Adipocyte (in vitro differentiated cells): ENCODE measurements around the gene IPO4.
"Not testable (repeated sequence)": the region's sequence is repeated elsewhere in the genome, so short reads cannot be mapped to it uniquely, and the experiment has no call there.

Experiments used
- DNase-seq: peaks from one replicate; pipeline ENCODE4 v3.0.0-alpha.2; 2015; ENCODE audit warnings: low read depth
- H3K27me3 ChIP-seq: replicated peaks from 2 replicates; pipeline ENCODE4 v1.7.0; 2013; ENCODE audit warnings: mild to moderate bottlenecking, low read length, moderate library complexity; ENCODE audit not compliant: control insufficient read depth, insufficient read depth
- H3K36me3 ChIP-seq: 2 replicates; pipeline ENCODE4 v1.7.0; 2013; ENCODE audit warnings: low read length, mild to moderate bottlenecking, moderate library complexity; ENCODE audit not compliant: control insufficient read depth, insufficient read depth, severe bottlenecking
- H3K4me1 ChIP-seq: 2 replicates; pipeline ENCODE4 v1.7.0; 2013; ENCODE audit warnings: mild to moderate bottlenecking, low read length, moderate library complexity; ENCODE audit not compliant: control insufficient read depth, insufficient read depth
- H3K4me3 ChIP-seq: 2 replicates; pipeline ENCODE4 v1.7.0; 2013; ENCODE audit warnings: mild to moderate bottlenecking, low read length, moderate library complexity
- H3K9ac ChIP-seq: 2 replicates; pipeline ENCODE4 v1.7.0; 2013; ENCODE audit warnings: mild to moderate bottlenecking, low read length, moderate library complexity
- H3K9me3 ChIP-seq: 2 replicates; pipeline ENCODE4 v1.7.0; 2013; ENCODE audit warnings: mild to moderate bottlenecking, low read length, moderate library complexity; ENCODE audit not compliant: control insufficient read depth

The IPO4 gene

GRCh38 chr14:24231263-24232120 lies 42.9 kb upstream of the IPO4 start:
- H3K27me3 ChIP-seq, result no peaks in the 10 kb centered on the region
- H3K4me3 ChIP-seq, result peak overlapping the region; percentile 92
- H3K36me3 ChIP-seq, result peaks cover 31% of the 10 kb centered on the region
- peak overlapping the region; percentile 94 for H3K9ac ChIP-seq
- peak; percentile 21 for DNase-seq
- H3K4me1 ChIP-seq, result peaks cover 23% of the 10 kb centered on the region
- H3K9me3 ChIP-seq, result no peaks in the 10 kb centered on the region

DNA sequence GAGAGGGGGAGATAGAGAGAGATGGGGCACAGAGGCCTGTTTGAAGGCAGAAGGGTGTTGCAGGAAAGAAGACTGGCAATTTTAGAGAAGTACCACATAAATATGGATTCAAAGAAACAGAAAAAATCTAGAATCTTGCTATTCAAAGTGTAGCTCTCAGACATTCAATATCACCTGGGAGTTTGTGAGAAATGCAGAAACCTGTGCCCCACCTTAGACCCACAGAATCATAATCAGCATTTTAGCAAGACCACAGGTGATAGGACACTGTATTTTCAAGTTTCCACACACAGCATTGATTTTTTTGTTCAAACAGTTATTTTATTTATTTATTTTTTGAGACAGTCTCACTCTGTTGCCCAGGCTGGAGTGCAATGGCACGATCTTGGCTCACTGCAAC lies 40.3 kb upstream of the IPO4 start:
- Histone ChIP-seq H3K9ac (no peak overlapping the region), H3K4me1 (peaks cover 16% of the 10 kb centered on the region), H3K27me3 (no peaks in the 10 kb centered on the region), H3K4me3 (no peak overlapping the region), H3K9me3 (no peaks in the 10 kb centered on the region), H3K36me3 (peaks cover 16% of the 10 kb centered on the region)
- DNase-seq, result no peak

GRCh38 chr14:24226473-24226872 lies 37.9 kb upstream of the IPO4 start:
- Histone ChIP-seq H3K27me3 (no peaks in the 10 kb centered on the region), H3K4me3 (no peak overlapping the region), H3K9ac (no peak overlapping the region), H3K9me3 (no peaks in the 10 kb centered on the region), H3K4me1 (peaks cover 7% of the 10 kb centered on the region), H3K36me3 (peaks cover 16% of the 10 kb centered on the region)
- no peak for DNase-seq

DNA sequence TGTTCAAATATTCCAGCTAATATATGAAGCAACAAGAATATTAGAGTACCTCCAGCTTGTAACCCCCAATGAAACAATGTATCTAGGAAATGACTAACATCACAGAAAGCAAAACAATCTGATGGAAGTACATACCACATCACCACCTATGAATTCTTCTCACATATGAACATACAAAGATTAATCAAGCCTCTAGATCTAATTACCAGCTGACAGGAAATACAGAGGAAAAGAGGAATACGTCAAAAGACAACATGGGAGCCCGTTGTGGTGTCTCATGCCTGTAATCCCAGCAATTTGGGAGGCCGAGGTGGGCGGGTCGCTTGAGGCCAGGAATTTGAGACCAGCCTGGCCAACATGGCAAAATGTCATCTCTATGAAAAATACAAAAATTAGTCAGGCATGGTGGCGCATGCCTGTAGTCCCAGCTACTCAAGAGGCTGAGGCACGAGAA lies 36.0 kb upstream of the IPO4 start:
- no peak overlapping the region for H3K9ac ChIP-seq
- DNase-seq, result no peak
- H3K27me3 ChIP-seq, result no peaks in the 10 kb centered on the region
- H3K4me1 ChIP-seq, result peaks cover 3% of the 10 kb centered on the region
- no peak overlapping the region for H3K4me3 ChIP-seq
- H3K36me3 ChIP-seq, result peaks cover 20% of the 10 kb centered on the region
- no peaks in the 10 kb centered on the region for H3K9me3 ChIP-seq

- H3K27me3 ChIP-seq, H3K4me1 ChIP-seq, H3K9ac ChIP-seq, H3K4me3 ChIP-seq, H3K9me3 ChIP-seq, DNase-seq: not testable (repeated sequence)
- peaks cover 18% of the 10 kb centered on the region for H3K36me3 ChIP-seq
Measured at GRCh38 chr14:24222987-24223386, 34.4 kb upstream of the IPO4 start.

DNA sequence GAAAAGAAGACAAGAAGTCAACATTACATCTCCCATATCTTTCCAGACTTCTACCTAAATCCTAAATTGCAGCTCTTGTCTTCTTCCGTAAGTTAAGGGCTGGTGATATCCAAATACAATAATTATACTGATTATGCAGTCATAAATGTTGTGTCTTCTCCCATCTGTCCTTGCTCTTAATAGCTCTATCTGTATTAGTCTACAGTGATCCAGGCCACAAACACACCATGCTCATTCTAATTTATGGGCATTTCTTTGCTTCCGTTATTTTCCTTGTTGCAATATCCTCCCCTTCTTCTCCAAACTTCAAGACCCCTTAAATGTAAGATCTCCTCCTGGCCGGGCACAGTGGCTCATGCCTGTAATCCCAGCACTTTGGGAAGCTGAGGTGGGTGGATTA lies 30.9 kb upstream of the IPO4 start:
- no peaks in the 10 kb centered on the region for H3K27me3 ChIP-seq
- DNase-seq, result no peak
- no peak overlapping the region for H3K4me3 ChIP-seq
- H3K36me3 ChIP-seq, result peaks cover 21% of the 10 kb centered on the region
- peaks cover 11% of the 10 kb centered on the region for H3K4me1 ChIP-seq
- H3K9me3 ChIP-seq, result no peaks in the 10 kb centered on the region
- H3K9ac ChIP-seq, result no peak overlapping the region

GRCh38 chr14:24219080-24219479 lies 30.5 kb upstream of the IPO4 start:
- H3K4me3 ChIP-seq, result no peak overlapping the region
- H3K9ac ChIP-seq, result no peak overlapping the region
- no peaks in the 10 kb centered on the region for H3K27me3 ChIP-seq
- H3K4me1 ChIP-seq, result peaks cover 8% of the 10 kb centered on the region
- no peaks in the 10 kb centered on the region for H3K9me3 ChIP-seq
- H3K36me3 ChIP-seq, result peaks cover 21% of the 10 kb centered on the region
- DNase-seq, result no peak

GRCh38 chr14:24216876-24217275 lies 28.3 kb upstream of the IPO4 start:
- Histone ChIP-seq H3K4me1 (peaks cover 14% of the 10 kb centered on the region), H3K36me3 (peaks cover 21% of the 10 kb centered on the region)
- not testable (repeated sequence) for H3K4me3 ChIP-seq, DNase-seq, H3K9me3 ChIP-seq, H3K27me3 ChIP-seq, H3K9ac ChIP-seq

DNA sequence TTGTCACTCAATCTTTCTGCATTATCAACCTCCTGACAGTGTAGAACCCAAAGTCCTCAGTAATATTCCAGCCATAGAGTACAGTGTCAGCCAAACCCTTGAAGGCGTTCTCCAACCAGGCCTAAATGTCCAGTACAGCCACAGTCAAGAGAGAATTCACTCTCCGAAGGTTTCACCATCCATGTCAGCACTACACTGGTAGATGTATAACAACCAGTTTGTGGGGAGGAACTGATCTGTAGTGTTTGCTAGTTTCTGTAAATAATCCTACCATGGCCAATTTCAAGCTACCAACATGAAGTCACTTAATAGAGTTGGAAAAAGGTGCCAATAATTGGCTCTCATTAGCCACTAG lies 27.7 kb upstream of the IPO4 start:
- no peaks in the 10 kb centered on the region for H3K27me3 ChIP-seq
- H3K9ac ChIP-seq, result peak overlapping the region; percentile 90
- no peaks in the 10 kb centered on the region for H3K9me3 ChIP-seq
- H3K4me1 ChIP-seq, result peaks cover 14% of the 10 kb centered on the region
- H3K4me3 ChIP-seq, result peak overlapping the region; percentile 91
- DNase-seq, result no peak
- peaks cover 23% of the 10 kb centered on the region for H3K36me3 ChIP-seq

- peaks cover 14% of the 10 kb centered on the region for H3K4me1 ChIP-seq
- H3K27me3 ChIP-seq, result no peaks in the 10 kb centered on the region
- H3K9ac ChIP-seq, result peak within 1 kb of the TSS; percentile 90
- no peaks in the 10 kb centered on the region for H3K9me3 ChIP-seq
- H3K4me3 ChIP-seq, result peak within 1 kb of the TSS; percentile 91
- peak; percentile 95 for DNase-seq
- H3K36me3 ChIP-seq, result peaks cover 24% of the 10 kb centered on the region
Measured at GRCh38 chr14:24215495-24216344, 27.1 kb upstream of the IPO4 start, which contains the start of gene MDP1. TSS of gene MDP1 (minus strand) at chr14:24216066. CDS start at chr14:24215955, 111 bp downstream.
